DND-41 (cell line): Measurements from ENCODE around the gene ENAH.

ENCODE experiments used
- ATAC-seq: fragments of 200-7000 bp; cut with Tn5 transposase; 3 replicates; pipeline ENCODE4 v1.9.1; 2021; ENCODE audit warnings: low read depth; ENCODE audit not compliant: insufficient read depth
- DNase-seq: peaks from one replicate; pipeline ENCODE4 v3.0.0-alpha.2; 2020
- H2AFZ ChIP-seq: 2 replicates; pipeline ENCODE4 v1.6.0; 2012; ENCODE audit warnings: low read depth, low read length
- H3K27ac ChIP-seq: 2 replicates; pipeline ENCODE4 v1.5.1; 2012; ENCODE audit warnings: low read length, inconsistent platforms
- H3K27me3 ChIP-seq: fragments of 200-600 bp; sonication (generic); 2 replicates; pipeline ENCODE4 v1.6.0; 2012; ENCODE audit warnings: low read length, mild to moderate bottlenecking, inconsistent platforms; ENCODE audit not compliant: insufficient read depth, poor library complexity
- H3K36me3 ChIP-seq: 2 replicates; pipeline ENCODE4 v1.5.1; 2012; ENCODE audit warnings: low read length, inconsistent platforms; ENCODE audit not compliant: insufficient read depth
- H3K4me1 ChIP-seq: 2 replicates; pipeline ENCODE4 v1.5.1; 2012; ENCODE audit warnings: mild to moderate bottlenecking, low read length; ENCODE audit not compliant: insufficient read depth
- H3K4me2 ChIP-seq: 2 replicates; pipeline ENCODE4 v1.6.0; 2012; ENCODE audit warnings: mild to moderate bottlenecking, moderate library complexity, low read length, inconsistent platforms; ENCODE audit not compliant: insufficient read depth
- H3K4me3 ChIP-seq, 2 experiments: fragments of 200-600 bp in 1 of 2; shearing (Covaris generic) in 1 of 2; 2 replicates each; pipeline ENCODE4 v1.5.1; 2012 to 2016; ENCODE audit warnings: inconsistent platforms in 2 of 2, low read length in 2 of 2, mild to moderate bottlenecking in 2 of 2, low read depth in 1 of 2, moderate library complexity in 1 of 2
- H3K79me2 ChIP-seq: 2 replicates; pipeline ENCODE4 v1.6.0; 2012; ENCODE audit warnings: low read length, inconsistent platforms; ENCODE audit not compliant: insufficient read depth
- H3K9ac ChIP-seq: 2 replicates; pipeline ENCODE4 v1.6.0; 2012; ENCODE audit warnings: low read depth, mild to moderate bottlenecking, inconsistent platforms, low read length, moderate library complexity
- H3K9me3 ChIP-seq: 2 replicates; pipeline ENCODE4 v1.5.1; 2012; ENCODE audit warnings: low read length, moderate library complexity, mild to moderate bottlenecking, inconsistent platforms; ENCODE audit not compliant: insufficient read depth, severe bottlenecking
- H4K20me1 ChIP-seq: 2 replicates; pipeline ENCODE4 v1.6.0; 2012; ENCODE audit warnings: low read length; ENCODE audit not compliant: insufficient read depth
- EZH2 ChIP-seq: IDR thresholded peaks from 3 replicates; pipeline ENCODE4 v1.6.1; 2012; ENCODE audit warnings: borderline replicate concordance, low read depth, mild to moderate bottlenecking, moderate library complexity, low read length, inconsistent platforms; ENCODE audit not compliant: severe bottlenecking
- TF ChIP-seq, protein P1 (sequence below): IDR thresholded peaks from 2 replicates; pipeline ENCODE4 v1.5.1; 2012; ENCODE audit warnings: borderline replicate concordance, low read length, moderate library complexity, mild to moderate bottlenecking; ENCODE audit not compliant: poor library complexity, severe bottlenecking; ENCODE audit errors: extremely low read depth

The ENAH gene

GRCh38 chr1:225662155-225662554 is 9.2 kb upstream of the ENAH start:
- Histone ChIP-seq H2AFZ (no peak overlapping the region), H3K4me2 (no peak overlapping the region), H3K9me3 (no peaks in the 10 kb centered on the region), H3K27ac (no peak overlapping the region), H3K27me3 (no peaks in the 10 kb centered on the region), H3K9ac (no peak overlapping the region), H3K36me3 (no peaks in the 10 kb centered on the region), H3K4me1 (no peaks in the 10 kb centered on the region), H3K79me2 (no peaks in the 10 kb centered on the region), H3K4me3 (no peak overlapping the region), H4K20me1 (no peaks in the 10 kb centered on the region)
- TF ChIP-seq, protein P1, sequence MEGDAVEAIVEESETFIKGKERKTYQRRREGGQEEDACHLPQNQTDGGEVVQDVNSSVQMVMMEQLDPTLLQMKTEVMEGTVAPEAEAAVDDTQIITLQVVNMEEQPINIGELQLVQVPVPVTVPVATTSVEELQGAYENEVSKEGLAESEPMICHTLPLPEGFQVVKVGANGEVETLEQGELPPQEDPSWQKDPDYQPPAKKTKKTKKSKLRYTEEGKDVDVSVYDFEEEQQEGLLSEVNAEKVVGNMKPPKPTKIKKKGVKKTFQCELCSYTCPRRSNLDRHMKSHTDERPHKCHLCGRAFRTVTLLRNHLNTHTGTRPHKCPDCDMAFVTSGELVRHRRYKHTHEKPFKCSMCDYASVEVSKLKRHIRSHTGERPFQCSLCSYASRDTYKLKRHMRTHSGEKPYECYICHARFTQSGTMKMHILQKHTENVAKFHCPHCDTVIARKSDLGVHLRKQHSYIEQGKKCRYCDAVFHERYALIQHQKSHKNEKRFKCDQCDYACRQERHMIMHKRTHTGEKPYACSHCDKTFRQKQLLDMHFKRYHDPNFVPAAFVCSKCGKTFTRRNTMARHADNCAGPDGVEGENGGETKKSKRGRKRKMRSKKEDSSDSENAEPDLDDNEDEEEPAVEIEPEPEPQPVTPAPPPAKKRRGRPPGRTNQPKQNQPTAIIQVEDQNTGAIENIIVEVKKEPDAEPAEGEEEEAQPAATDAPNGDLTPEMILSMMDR: no peak
- no peak for TF ChIP-seq EZH2
- DNase-seq (no peak), ATAC-seq (no peak)

DNA sequence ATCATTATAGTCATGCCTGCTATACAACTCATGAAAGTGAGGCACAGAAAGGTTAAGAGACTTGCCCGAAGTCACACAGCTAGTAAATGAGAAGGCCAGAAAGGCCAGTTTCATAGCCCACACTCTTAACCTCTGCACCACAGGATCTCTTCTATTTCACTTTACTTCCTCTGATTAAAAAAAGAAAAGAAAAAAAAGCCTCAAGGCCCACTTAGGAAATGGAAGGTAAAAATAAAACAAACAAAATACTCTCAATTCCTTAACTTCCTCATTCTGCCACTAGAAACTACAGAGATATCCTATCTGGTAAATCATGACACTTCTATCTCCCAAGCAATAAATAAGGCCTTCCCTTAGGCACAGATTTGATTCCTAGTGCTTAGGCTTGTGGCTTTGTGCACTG is 7.6 kb upstream of the ENAH start:
- no peak overlapping the region for H3K4me3 ChIP-seq
- TF ChIP-seq, protein P1: no peak
- no peak for TF ChIP-seq EZH2
- H3K27me3 ChIP-seq: peaks cover under 1% of the 10 kb centered on the region
- no peak for ATAC-seq
- no peak overlapping the region for H3K4me2 ChIP-seq
- H3K9ac ChIP-seq: no peak overlapping the region
- H3K27ac ChIP-seq: no peak overlapping the region
- H3K4me1 ChIP-seq: no peaks in the 10 kb centered on the region
- H3K79me2 ChIP-seq: no peaks in the 10 kb centered on the region
- no peaks in the 10 kb centered on the region for H4K20me1 ChIP-seq
- DNase-seq: no peak
- no peaks in the 10 kb centered on the region for H3K36me3 ChIP-seq
- H3K9me3 ChIP-seq: no peaks in the 10 kb centered on the region
- no peak overlapping the region for H2AFZ ChIP-seq

GRCh38 chr1:225658041-225658440 is 5.1 kb upstream of the ENAH start:
- H3K4me3 ChIP-seq: no peak overlapping the region
- no peak for DNase-seq

More at GRCh38 chr1:225658041-225658440, 5.1 kb upstream of the ENAH start:
- no peaks in the 10 kb centered on the region for H3K79me2 ChIP-seq
- H3K9me3 ChIP-seq: no peaks in the 10 kb centered on the region
- peaks cover 16% of the 10 kb centered on the region for H3K27me3 ChIP-seq
- H2AFZ ChIP-seq: no peak overlapping the region
- H3K4me2 ChIP-seq: no peak overlapping the region
- H3K9ac ChIP-seq: no peak overlapping the region
- no peaks in the 10 kb centered on the region for H4K20me1 ChIP-seq
- TF ChIP-seq, protein P1: no peak
- TF ChIP-seq EZH2: no peak
- peaks cover 6% of the 10 kb centered on the region for H3K4me1 ChIP-seq
- H3K36me3 ChIP-seq: no peaks in the 10 kb centered on the region
- ATAC-seq: no peak
- no peak overlapping the region for H3K27ac ChIP-seq
